Fibroblast of the aortic adventitia (primary cell): ENCODE data around the gene HEY2. TPM values are rescaled to one million over a fixed set of nuclear protein-coding genes. Genes with fewer than 3 reads are reported as not detected.

Experiments
- DNase-seq: peaks from one replicate; pipeline ENCODE4 v3.0.0-alpha.2; 2010; ENCODE audit warnings: low read depth
- H3K4me3 ChIP-seq: 2 replicates; pipeline ENCODE4 v1.5.1; 2011; ENCODE audit warnings: low read depth, mild to moderate bottlenecking, control low read depth, low read length, moderate library complexity
- total RNA-seq: library from RNA; depleted of rRNA; stranded (reverse); fragments of >200 nt; gene quantifications from 2 replicates; pipeline ENCODE4 v1.2.3, GENCODE V29; 2012; ENCODE audit warnings: low replicate concordance
- TF ChIP-seq, protein P1 (sequence below): IDR thresholded peaks from 2 replicates; pipeline ENCODE4 v1.5.1; 2011; ENCODE audit warnings: mild to moderate bottlenecking, low read length, control low read depth, inconsistent platforms; ENCODE audit not compliant: insufficient read depth

Gene HEY2
- total RNA-seq, 1 donor: 0.09 TPM

DNA sequence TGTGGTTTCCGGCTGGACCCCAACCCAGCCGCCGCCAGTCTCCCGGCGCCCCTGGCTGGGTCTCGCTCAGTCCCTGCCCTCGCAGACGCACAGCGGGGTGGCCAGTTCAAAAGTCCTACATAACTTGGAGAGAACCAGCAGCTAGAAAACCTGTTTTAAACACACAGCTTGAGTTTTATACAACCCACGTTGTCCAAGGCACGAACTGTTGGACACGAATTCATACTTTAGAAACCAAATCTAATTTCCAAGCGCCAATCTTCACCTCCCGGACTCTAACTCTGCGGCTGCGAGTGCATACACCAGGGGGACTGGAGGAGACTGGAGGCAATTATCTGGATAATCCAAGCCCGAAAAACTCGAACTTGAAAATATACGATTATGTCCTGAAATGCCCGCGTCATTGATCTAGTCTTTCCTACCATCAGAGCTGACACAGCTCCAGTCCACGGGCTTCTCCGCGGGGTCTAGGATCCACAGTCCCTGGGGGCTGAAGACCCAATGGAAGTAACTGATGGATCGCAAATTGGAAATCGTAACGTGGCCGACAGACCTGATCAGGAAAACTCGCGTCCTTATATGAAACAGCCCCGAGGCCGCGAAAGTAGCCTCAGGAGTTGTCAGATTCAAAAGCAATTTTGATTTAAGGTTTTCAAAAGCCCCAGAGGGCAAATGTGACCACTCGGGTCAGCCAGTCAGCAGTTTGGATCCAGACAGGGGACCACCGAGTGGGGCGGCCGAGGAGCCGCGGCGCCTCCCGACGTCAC is 843 bp upstream of the HEY2 start:
- peak overlapping the region; percentile 78 for H3K4me3 ChIP-seq
- peak; percentile 26 for DNase-seq
- TF ChIP-seq, protein P1, sequence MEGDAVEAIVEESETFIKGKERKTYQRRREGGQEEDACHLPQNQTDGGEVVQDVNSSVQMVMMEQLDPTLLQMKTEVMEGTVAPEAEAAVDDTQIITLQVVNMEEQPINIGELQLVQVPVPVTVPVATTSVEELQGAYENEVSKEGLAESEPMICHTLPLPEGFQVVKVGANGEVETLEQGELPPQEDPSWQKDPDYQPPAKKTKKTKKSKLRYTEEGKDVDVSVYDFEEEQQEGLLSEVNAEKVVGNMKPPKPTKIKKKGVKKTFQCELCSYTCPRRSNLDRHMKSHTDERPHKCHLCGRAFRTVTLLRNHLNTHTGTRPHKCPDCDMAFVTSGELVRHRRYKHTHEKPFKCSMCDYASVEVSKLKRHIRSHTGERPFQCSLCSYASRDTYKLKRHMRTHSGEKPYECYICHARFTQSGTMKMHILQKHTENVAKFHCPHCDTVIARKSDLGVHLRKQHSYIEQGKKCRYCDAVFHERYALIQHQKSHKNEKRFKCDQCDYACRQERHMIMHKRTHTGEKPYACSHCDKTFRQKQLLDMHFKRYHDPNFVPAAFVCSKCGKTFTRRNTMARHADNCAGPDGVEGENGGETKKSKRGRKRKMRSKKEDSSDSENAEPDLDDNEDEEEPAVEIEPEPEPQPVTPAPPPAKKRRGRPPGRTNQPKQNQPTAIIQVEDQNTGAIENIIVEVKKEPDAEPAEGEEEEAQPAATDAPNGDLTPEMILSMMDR: peak; percentile 32

DNA sequence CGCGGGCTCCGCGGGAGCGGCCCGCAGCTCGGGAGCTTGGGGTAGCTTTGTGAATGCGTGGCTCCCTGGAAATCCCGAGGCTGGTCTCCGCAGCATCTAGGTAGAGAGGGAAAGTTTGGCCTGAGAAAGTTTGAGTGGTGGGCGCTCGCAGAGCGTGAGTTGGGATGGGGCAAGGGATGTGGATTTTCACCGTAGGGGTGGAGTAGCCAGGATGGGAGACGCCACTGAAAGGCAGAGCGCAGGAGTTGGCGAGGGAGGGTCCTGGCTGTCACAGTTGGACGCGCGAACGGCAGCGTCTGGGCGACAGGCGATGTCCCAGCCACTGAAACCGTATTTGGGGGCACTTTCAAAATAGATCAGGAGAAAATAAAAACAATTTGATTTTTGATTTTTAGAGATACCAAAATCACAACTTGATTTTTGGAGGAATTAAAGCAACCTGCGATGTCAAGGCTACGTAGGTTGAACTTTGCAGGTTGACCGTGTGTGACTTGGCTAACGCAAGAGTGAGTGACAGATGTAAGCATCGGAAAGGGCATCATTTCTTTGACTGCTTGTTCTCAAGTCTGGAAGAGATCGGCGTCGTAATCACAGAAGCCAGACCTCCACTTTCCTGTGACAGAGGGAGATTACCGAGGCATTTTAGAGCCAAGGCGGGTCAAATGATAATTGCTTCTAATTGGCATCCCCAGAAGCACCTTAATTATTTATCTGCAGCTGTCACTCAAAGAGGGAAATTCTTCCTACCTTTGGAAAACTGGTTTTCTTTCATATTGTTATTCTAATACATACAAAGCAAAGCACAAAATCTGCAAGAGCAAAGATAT is 646 bp downstream of the HEY2 start:
- H3K4me3 ChIP-seq: peak overlapping the region; percentile 74
- TF ChIP-seq, protein P1: no peak
- DNase-seq: peak; percentile 16

DNA sequence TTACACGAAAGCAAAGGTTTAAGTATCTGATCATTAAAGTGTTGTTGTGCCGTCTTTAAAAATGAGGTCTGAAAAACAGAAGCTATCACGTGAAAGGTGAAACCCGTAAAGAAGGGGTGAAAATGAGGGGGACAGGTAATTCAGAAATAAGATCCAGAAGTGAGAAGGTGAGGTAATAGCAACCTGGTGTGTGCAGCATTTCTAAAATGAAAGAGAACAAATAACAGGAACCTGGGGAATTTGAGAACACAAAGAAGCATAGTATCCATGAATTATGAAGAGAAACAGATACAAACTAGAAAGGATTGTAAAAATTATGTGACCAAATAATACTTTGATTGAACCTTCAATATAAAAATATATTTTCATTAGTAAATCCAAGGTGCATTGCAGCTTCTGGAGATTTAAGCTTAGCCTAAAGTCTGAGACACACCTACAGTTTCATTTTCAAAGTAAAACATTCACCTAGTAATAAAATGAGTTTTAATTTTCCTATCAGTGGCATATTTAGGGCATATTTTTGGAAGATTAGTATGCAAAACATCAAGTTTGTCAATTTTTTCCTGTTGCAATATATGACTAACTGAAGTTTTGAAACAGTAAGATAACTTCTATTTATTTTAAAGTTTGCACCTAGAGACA is 1.4 kb downstream of the HEY2 start:
- TF ChIP-seq, protein P1: no peak
- DNase-seq: no peak

DNA sequence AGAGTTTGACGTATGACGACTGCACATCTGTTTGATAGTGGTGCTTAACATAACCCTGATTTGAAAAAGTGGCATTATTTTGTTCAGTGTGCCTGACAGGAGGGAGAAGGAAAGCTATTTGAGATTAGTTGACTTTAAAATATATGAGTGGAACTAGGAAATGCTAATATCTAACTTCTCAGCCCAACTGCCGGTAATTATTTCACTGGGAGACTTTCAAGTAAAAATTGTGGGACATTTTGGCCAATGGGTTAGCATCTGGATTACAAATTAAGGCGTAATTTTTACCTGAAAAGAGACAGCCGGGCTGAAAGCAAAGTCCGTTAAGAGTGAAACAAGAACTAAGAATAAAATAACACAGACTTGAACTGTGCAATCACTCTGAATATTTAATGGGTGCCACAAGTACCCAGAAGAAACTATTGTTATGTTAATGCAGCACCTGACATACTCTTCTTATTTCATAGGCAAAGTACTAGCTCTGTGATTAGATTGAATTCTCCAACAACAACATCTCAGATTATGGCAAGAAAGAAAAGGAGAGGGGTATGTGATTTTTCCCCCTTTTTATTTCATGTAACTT is 2.0 kb downstream of the HEY2 start:
- no peak for DNase-seq
- no peak overlapping the region for H3K4me3 ChIP-seq
- TF ChIP-seq, protein P1: no peak

More for the DNA sequence above, 1.4 kb downstream of the HEY2 start:
- H3K4me3 ChIP-seq: no peak overlapping the region

DNA sequence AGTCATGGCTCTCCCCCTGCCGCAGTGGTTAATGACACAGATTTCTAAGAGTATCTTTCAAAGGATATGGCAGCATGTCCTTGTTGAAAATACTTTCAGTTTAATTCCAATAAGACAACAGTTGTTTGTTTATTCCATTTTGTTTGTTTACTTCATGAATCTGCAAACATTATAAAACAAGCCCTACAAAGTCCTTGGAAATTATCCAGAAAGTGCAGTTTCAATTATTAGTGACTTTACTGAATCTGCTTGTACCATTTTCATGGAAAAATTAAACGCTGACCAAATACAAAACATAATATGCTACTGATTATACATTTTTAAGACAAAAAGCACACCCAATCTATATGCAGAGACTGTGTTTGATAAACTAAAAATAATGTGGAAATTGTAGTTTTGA is 3.3 kb downstream of the HEY2 start:
- no peak overlapping the region for H3K4me3 ChIP-seq
- no peak for DNase-seq
- TF ChIP-seq, protein P1: no peak

DNA sequence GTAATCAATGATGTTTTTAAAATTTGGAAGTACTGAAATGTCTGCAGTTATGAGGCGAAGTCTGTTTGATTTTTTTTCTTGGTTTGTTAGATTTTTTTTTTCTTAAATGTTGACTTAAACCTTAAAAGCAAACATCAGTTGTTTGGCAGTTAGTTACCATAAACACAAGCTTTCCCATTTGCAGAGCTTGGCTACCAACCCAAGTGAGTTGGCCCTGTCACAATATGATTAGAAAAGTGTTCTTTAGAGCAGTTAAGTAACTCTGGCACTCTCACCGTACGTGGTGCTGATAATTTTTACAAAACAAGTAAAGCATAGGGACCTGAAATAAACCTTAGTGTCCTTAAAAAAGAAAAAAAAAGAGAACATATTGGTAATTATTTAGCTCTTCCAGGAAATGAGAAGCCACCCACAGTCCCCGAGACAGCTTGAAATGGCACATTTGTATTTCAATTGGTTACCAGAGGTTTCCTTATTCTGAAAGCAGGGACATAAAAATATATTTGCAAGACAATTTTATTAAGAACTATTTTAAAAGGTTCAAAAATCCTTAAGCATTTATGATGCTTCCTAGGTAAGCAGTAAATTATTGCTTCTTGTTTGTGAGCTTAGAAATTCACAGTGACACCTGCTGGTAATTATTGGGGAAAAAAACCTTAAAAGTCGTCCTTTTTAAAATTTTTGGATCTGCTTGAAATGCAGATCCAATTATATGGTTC is 3.9 kb downstream of the HEY2 start:
- DNase-seq: peak; percentile 72
- H3K4me3 ChIP-seq: no peak overlapping the region
- TF ChIP-seq, protein P1: peak; percentile 38
